ENCODE data around the gene PDXK.

The PDXK gene

GRCh38 chr21:43702785-43703034 is 16.2 kb upstream of the PDXK start:
- Histone ChIP-seq H3K79me2 (no peaks in the 10 kb centered on the region), H3K4me2 (ENCODE audit: low read length) (peak overlapping the region; percentile 62), H3K36me3 (ENCODE audit: control insufficient read depth, insufficient read depth, low read length) (no peaks in the 10 kb centered on the region), H3K4me3 (ENCODE audit: low read depth, low read length) (peak overlapping the region; percentile 44), H3K9ac (no peak overlapping the region), H3K27ac (no peak overlapping the region), H3K27me3 (ENCODE audit: control insufficient read depth, insufficient read depth, low read length) (no peaks in the 10 kb centered on the region), H2AFZ (peak overlapping the region; percentile 80), H3K4me1 (no peaks in the 10 kb centered on the region), H3K9me3 (ENCODE audit: control insufficient read depth, low read length) (no peaks in the 10 kb centered on the region)
- TF ChIP-seq, protein P1, sequence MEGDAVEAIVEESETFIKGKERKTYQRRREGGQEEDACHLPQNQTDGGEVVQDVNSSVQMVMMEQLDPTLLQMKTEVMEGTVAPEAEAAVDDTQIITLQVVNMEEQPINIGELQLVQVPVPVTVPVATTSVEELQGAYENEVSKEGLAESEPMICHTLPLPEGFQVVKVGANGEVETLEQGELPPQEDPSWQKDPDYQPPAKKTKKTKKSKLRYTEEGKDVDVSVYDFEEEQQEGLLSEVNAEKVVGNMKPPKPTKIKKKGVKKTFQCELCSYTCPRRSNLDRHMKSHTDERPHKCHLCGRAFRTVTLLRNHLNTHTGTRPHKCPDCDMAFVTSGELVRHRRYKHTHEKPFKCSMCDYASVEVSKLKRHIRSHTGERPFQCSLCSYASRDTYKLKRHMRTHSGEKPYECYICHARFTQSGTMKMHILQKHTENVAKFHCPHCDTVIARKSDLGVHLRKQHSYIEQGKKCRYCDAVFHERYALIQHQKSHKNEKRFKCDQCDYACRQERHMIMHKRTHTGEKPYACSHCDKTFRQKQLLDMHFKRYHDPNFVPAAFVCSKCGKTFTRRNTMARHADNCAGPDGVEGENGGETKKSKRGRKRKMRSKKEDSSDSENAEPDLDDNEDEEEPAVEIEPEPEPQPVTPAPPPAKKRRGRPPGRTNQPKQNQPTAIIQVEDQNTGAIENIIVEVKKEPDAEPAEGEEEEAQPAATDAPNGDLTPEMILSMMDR (IDR thresholded peaks at IDR 0.05), result no peak

GRCh38 chr21:43703035-43703880 is 15.7 kb upstream of the PDXK start:
- H3K27ac ChIP-seq, result no peak overlapping the region
- peak overlapping the region; percentile 80 for H2AFZ ChIP-seq
- H3K4me1 ChIP-seq, result no peaks in the 10 kb centered on the region
- no peaks in the 10 kb centered on the region for H3K36me3 ChIP-seq (ENCODE audit: control insufficient read depth, insufficient read depth, low read length)
- H3K9me3 ChIP-seq (ENCODE audit: control insufficient read depth, low read length), result no peaks in the 10 kb centered on the region
- H3K27me3 ChIP-seq (ENCODE audit: control insufficient read depth, insufficient read depth, low read length), result no peaks in the 10 kb centered on the region
- H3K4me2 ChIP-seq (ENCODE audit: low read length), result peak overlapping the region; percentile 62
- peak overlapping the region; percentile 44 for H3K4me3 ChIP-seq (ENCODE audit: low read depth, low read length)
- no peaks in the 10 kb centered on the region for H3K79me2 ChIP-seq
- TF ChIP-seq, protein P1 (IDR thresholded peaks at IDR 0.05), result no peak
- H3K9ac ChIP-seq, result no peak overlapping the region

DNA sequence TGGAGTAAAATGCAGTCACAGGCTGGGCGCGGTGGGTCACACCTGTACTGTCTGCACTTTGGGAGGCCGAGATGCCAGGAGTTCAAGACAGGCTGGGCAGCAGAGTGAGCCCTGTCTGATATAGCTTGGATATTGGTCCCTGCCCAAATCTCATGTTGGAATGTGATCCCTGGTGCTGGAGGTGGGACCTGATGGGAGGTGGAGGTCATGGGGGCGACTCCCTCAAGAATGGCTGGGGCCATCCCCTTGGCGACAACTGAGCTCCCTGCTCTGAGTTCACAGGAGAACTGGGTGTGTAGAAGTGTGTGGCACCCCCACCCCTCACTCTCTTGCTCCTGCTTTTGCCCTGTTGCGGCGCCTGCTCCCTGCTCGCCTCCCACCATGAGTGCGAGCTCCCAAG is 11.5 kb upstream of the PDXK start:
- TF ChIP-seq, protein P1 (IDR thresholded peaks at IDR 0.05), result no peak

DNA sequence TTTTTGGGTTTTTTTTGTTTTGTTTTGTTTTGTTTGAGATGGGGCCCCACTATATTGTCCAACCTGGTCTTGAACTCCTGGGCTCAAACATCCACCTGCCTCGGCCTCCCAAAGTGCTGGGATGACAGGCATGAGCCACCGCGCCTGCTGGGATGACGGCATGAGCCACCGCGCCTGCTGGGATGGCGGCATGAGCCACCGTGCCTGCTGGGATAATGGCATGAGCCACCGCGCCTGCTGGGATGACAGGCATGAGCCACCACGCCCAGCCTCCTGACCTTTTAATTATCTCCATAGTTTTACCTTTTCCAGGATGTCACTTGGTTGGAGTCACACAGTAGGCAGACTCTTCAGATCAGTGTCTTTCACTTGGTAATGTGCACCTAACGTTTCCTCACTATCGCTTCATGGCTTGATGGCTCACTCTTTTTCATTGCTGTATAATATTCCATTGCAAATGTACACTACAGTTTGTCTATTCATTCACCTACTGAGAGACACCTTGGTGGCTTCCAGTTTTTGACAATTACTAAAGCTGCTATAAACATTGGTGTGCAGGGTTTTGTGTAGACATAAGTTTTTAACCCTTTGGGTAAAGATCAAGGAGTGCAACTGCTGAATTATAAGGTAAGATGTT is 10.1 kb upstream of the PDXK start:
- no peaks in the 10 kb centered on the region for H3K4me1 ChIP-seq
- no peaks in the 10 kb centered on the region for H3K36me3 ChIP-seq (ENCODE audit: control insufficient read depth, insufficient read depth, low read length)
- H3K9ac ChIP-seq, result no peak overlapping the region
- H3K27ac ChIP-seq, result no peak overlapping the region
- no peaks in the 10 kb centered on the region for H3K9me3 ChIP-seq (ENCODE audit: control insufficient read depth, low read length)
- no peak overlapping the region for H2AFZ ChIP-seq
- TF ChIP-seq, protein P1 (IDR thresholded peaks at IDR 0.05), result no peak
- H3K79me2 ChIP-seq, result no peaks in the 10 kb centered on the region
- no peak overlapping the region for H3K4me3 ChIP-seq (ENCODE audit: low read depth, low read length)
- no peaks in the 10 kb centered on the region for H3K27me3 ChIP-seq (ENCODE audit: control insufficient read depth, insufficient read depth, low read length)
- H3K4me2 ChIP-seq (ENCODE audit: low read length), result no peak overlapping the region

More for the DNA sequence above, 11.5 kb upstream of the PDXK start:
- Histone ChIP-seq H3K79me2 (no peaks in the 10 kb centered on the region), H3K4me2 (ENCODE audit: low read length) (no peak overlapping the region), H3K4me1 (no peaks in the 10 kb centered on the region), H3K36me3 (ENCODE audit: control insufficient read depth, insufficient read depth, low read length) (no peaks in the 10 kb centered on the region), H3K27ac (no peak overlapping the region), H3K4me3 (ENCODE audit: low read depth, low read length) (no peak overlapping the region), H3K9ac (no peak overlapping the region), H3K9me3 (ENCODE audit: control insufficient read depth, low read length) (no peaks in the 10 kb centered on the region), H2AFZ (no peak overlapping the region), H3K27me3 (ENCODE audit: control insufficient read depth, insufficient read depth, low read length) (no peaks in the 10 kb centered on the region)

Measured in parathyroid adenoma (tissue), 2 donors.